Liver (tissue), 3 donors: ENCODE data around the gene FRMD5.

Source experiments
- FOXA1 ChIP-seq: IDR thresholded peaks from 2 replicates; pipeline ENCODE4 v1.6.1; 2016; ENCODE audit warnings: antibody characterized with exemption
- FOXA2 ChIP-seq: IDR thresholded peaks from 2 replicates; pipeline ENCODE4 v1.6.1; 2016; ENCODE audit warnings: antibody characterized with exemption
- GABPA ChIP-seq, 2 donors: IDR thresholded peaks in 1 of 2; conservative IDR thresholded peaks in 1 of 2; 2 replicates each; pipeline ENCODE4 v1.6.1; 2016; ENCODE audit warnings: antibody characterized with exemption in 2 of 2, mild to moderate bottlenecking in 1 of 2, moderate library complexity in 1 of 2
- HNF4G ChIP-seq: IDR thresholded peaks from 2 replicates; pipeline ENCODE4 v1.6.1; 2016; ENCODE audit warnings: antibody characterized with exemption
- JUND ChIP-seq, 2 donors: IDR thresholded peaks; 2 replicates each; pipeline ENCODE4 v1.6.1; 2016; ENCODE audit warnings: antibody characterized with exemption in 2 of 2
- RAD21 ChIP-seq, 2 donors: IDR thresholded peaks; 2 replicates each; pipeline ENCODE4 v1.6.1; 2016; ENCODE audit warnings: antibody characterized with exemption in 2 of 2, mild to moderate bottlenecking in 2 of 2
- RXRA ChIP-seq, 2 donors: IDR thresholded peaks; 2 replicates each; pipeline ENCODE4 v1.6.1; 2017 to 2018; ENCODE audit warnings: antibody characterized with exemption in 2 of 2, mild to moderate bottlenecking in 1 of 2
- SP1 ChIP-seq: IDR thresholded peaks from 2 replicates; pipeline ENCODE4 v1.6.1; 2018; ENCODE audit warnings: antibody characterized with exemption, mild to moderate bottlenecking
- TAF1 ChIP-seq: conservative IDR thresholded peaks from 2 replicates; pipeline ENCODE4 v1.6.1; 2016; ENCODE audit warnings: antibody characterized with exemption, mild to moderate bottlenecking
- YY1 ChIP-seq: IDR thresholded peaks from 2 replicates; pipeline ENCODE4 v1.6.1; 2016; ENCODE audit warnings: antibody characterized with exemption, mild to moderate bottlenecking
- TF ChIP-seq, protein P1 (sequence below): fragments of 150-350 bp; IDR thresholded peaks from 2 replicates; pipeline ENCODE4 v1.5.1; 2017; ENCODE audit warnings: improper control_type of control experiment, low read depth, low read length; ENCODE audit not compliant: missing input control
- TF ChIP-seq, protein P2 (sequence below): IDR thresholded peaks from 2 replicates; pipeline ENCODE4 v1.6.1; 2016; ENCODE audit warnings: antibody characterized with exemption, mild to moderate bottlenecking
- TF ChIP-seq, protein P3 (sequence below): IDR thresholded peaks from 2 replicates; pipeline ENCODE4 v1.6.1; 2016; ENCODE audit warnings: antibody characterized with exemption
- TF ChIP-seq, protein P4 (sequence below): IDR thresholded peaks from 2 replicates; pipeline ENCODE4 v1.6.1; 2016; ENCODE audit warnings: antibody characterized with exemption
- donor health status: healthy.
- donor health status: healthy.

DNA sequence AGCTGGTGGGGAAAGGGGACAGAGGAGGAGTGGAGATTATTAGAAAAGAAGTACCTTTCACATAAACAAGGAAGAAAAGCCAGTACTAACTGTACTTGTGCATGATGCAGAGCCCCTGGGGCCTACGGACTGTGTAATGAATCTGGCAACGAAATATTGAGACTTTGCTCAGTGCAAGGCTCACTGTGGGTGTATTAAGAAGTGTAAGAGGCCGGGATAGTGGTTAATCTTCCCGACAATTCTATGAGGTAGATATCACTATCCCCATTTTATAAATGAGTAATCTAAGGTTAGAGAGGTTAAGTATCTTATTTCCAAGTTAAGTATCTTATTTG lies 278.8 kb downstream of the FRMD5 start:
- TF ChIP-seq RAD21 (IDR thresholded peaks at IDR 0.05) (no peak), HNF4G (no peak), TAF1 (no peak), YY1 (no peak), SP1 (no peak), GABPA (IDR thresholded peaks at IDR 0.05 in 1 of 2, conservative IDR thresholded peaks at IDR 0.05 in 1 of 2) (no peak), RXRA (IDR thresholded peaks at IDR 0.05) (no peak), JUND (IDR thresholded peaks at IDR 0.05) (no peak), FOXA2 (no peak), FOXA1 (no peak)
- TF ChIP-seq, protein P1, sequence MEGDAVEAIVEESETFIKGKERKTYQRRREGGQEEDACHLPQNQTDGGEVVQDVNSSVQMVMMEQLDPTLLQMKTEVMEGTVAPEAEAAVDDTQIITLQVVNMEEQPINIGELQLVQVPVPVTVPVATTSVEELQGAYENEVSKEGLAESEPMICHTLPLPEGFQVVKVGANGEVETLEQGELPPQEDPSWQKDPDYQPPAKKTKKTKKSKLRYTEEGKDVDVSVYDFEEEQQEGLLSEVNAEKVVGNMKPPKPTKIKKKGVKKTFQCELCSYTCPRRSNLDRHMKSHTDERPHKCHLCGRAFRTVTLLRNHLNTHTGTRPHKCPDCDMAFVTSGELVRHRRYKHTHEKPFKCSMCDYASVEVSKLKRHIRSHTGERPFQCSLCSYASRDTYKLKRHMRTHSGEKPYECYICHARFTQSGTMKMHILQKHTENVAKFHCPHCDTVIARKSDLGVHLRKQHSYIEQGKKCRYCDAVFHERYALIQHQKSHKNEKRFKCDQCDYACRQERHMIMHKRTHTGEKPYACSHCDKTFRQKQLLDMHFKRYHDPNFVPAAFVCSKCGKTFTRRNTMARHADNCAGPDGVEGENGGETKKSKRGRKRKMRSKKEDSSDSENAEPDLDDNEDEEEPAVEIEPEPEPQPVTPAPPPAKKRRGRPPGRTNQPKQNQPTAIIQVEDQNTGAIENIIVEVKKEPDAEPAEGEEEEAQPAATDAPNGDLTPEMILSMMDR = no peak
- TF ChIP-seq, protein P2, sequence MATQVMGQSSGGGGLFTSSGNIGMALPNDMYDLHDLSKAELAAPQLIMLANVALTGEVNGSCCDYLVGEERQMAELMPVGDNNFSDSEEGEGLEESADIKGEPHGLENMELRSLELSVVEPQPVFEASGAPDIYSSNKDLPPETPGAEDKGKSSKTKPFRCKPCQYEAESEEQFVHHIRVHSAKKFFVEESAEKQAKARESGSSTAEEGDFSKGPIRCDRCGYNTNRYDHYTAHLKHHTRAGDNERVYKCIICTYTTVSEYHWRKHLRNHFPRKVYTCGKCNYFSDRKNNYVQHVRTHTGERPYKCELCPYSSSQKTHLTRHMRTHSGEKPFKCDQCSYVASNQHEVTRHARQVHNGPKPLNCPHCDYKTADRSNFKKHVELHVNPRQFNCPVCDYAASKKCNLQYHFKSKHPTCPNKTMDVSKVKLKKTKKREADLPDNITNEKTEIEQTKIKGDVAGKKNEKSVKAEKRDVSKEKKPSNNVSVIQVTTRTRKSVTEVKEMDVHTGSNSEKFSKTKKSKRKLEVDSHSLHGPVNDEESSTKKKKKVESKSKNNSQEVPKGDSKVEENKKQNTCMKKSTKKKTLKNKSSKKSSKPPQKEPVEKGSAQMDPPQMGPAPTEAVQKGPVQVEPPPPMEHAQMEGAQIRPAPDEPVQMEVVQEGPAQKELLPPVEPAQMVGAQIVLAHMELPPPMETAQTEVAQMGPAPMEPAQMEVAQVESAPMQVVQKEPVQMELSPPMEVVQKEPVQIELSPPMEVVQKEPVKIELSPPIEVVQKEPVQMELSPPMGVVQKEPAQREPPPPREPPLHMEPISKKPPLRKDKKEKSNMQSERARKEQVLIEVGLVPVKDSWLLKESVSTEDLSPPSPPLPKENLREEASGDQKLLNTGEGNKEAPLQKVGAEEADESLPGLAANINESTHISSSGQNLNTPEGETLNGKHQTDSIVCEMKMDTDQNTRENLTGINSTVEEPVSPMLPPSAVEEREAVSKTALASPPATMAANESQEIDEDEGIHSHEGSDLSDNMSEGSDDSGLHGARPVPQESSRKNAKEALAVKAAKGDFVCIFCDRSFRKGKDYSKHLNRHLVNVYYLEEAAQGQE = no peak
- TF ChIP-seq, protein P3, sequence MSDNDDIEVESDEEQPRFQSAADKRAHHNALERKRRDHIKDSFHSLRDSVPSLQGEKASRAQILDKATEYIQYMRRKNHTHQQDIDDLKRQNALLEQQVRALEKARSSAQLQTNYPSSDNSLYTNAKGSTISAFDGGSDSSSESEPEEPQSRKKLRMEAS = no peak
- TF ChIP-seq, protein P4, sequence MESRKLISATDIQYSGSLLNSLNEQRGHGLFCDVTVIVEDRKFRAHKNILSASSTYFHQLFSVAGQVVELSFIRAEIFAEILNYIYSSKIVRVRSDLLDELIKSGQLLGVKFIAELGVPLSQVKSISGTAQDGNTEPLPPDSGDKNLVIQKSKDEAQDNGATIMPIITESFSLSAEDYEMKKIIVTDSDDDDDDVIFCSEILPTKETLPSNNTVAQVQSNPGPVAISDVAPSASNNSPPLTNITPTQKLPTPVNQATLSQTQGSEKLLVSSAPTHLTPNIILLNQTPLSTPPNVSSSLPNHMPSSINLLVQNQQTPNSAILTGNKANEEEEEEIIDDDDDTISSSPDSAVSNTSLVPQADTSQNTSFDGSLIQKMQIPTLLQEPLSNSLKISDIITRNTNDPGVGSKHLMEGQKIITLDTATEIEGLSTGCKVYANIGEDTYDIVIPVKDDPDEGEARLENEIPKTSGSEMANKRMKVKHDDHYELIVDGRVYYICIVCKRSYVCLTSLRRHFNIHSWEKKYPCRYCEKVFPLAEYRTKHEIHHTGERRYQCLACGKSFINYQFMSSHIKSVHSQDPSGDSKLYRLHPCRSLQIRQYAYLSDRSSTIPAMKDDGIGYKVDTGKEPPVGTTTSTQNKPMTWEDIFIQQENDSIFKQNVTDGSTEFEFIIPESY = no peak
